ENCODE results near the gene ZNF526.
A peak's percentile ranks its signal among the peaks of the same experiment; 100 is the strongest.

Gene ZNF526, protein sequence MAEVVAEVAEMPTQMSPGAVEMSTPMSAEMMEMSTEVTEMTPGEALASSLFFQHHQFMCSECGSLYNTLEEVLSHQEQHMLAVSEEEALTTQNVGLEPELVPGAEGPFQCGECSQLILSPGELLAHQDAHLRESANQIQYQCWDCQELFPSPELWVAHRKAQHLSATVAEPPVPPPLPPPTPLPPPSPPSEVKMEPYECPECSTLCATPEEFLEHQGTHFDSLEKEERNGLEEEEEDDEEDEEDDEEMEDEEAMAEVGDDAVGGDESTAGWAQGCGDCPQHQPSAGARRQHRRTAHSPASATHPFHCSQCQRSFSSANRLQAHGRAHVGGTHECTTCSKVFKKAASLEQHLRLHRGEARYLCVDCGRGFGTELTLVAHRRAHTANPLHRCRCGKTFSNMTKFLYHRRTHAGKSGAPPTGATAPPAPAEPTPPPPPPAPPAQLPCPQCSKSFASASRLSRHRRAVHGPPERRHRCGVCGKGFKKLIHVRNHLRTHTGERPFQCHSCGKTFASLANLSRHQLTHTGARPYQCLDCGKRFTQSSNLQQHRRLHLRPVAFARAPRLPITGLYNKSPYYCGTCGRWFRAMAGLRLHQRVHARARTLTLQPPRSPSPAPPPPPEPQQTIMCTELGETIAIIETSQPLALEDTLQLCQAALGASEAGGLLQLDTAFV

DNA sequence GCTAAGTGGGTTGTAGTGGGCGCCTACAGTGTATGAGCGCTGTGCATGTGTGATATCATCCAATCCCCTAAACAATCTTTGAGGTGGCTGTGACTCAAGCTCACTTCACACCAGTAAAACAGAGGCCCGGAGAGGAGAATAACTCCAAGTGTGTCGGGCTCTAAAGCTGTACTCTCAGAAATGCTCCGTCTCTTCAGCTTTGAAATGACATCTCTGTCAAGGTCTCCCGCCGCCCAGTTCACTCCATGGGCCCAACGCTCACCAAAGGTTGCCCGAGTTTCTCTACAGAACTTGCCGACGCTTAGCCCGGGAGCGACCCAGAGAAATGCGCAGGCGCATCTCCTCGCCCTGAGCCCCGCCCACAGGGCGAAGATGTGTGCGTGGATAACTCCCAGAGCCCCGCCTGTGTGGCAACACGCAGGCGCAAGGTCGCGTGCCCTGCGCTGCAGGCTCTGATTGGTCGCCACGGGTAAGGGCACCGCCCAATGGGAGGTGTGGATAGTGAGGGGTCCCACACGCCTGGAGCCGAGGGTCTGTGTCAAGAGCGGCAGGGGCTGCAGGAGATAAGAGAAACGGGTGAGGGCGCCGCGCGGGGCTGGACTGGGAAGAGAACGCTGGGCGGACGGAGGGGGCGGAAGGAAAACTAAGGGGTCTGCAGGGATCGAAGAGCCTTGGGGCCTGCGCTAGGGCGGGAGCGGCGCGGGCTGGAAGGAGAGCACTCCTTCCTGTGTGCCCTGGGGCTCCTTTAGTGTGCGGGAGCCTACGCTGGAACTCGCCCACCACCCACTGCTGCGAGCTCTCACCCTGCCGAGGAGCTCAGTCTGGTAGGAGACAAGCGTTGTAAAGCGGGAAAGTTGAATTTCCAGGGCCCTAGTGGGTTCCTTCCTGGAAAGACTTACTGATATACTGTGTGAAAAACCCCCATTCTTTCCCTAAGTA is at the start of gene ZNF526:
ZNF526 (plus strand) TSS at position 501 of the 939 bp plus-strand sequence. CDS start 4,092 bp downstream, outside the sequence.
- peak; percentile 94 to 95 for DNase-seq (ENCODE audit: low read depth in 1 of 2, low spot score in 1 of 2)

DNA sequence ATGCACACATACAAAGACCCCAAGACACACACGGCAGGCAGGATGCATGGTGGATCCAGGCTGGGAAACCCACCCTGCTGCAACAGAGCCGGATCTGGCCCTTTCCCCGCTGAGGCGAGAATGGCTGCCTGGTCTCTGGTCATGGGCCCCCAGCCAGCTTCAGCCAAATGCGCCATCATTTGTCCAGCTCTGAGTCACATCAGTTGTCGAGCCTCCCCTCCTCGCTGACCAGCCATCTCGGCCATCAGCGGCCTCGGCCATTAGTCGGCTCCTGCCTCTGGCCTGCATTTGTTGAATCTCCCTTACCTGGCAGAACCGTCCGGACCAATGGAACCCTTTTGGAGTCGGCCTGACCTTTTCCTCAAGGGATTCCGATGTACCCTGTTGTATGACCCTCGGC is 49.4 kb upstream of the ZNF526 start:
- no peak for DNase-seq (ENCODE audit: low read depth in 1 of 2, low spot score in 1 of 2)

DNA sequence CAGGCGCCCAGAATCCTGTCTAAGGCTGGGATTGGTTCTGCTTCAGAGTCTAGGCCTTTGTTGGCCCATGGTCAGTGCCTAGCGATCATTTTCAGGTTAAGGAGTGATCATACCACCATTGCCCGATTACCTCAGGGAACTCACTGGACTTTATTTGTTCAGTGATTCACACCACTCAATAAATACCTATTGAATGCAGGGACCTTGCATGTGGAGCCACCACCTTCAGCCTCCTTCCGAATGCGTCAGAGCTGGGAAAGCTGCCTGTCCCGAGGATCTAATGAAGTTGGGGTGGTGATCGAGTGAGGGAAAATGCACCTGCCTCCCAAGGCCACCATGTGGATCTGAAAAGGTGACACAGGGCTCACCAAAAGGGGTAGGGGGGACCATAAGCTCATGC is 47.9 kb upstream of the ZNF526 start:
- DNase-seq (ENCODE audit: low read depth in 1 of 2, low spot score in 1 of 2): no peak

DNA sequence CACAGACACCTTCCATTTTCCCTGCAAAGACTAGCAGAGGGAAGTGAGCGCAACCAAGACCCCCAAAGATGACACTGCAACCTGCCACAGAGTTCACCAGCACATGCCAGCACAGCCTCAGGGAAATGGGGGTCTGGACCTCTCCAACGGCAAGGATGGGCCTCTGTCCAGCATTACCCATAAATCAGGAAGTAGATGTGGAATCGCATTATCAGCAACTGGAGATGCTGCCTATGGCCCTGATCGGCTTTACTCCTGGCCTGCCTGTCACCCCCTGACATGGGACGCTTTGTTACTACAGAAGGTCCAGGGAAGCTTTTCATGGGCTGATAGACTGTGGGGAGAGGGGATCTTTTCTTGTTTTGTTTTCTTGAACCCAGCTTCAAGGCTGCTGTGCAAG is 46.4 kb upstream of the ZNF526 start:
- DNase-seq (ENCODE audit: low read depth in 1 of 2, low spot score in 1 of 2): no peak

DNA sequence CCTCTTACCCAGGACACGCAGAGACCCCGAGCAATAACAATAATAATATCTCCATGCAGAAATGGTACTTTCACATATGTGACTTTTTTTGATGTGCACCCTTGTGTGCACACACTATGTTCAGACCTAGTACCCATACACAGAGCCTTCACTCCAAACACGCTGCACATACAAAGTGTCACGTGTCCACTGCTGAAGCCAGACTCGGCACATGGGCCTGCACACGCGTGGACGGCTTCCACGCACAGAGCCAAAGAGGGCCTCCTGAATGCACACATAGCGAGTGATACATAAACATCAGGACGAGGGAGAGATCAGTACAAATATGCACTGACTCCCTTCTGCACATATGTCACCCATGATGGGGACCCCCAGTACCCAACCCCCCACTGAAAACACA is 45.9 kb upstream of the ZNF526 start:
- DNase-seq (ENCODE audit: low read depth in 1 of 2, low spot score in 1 of 2): no peak

DNA sequence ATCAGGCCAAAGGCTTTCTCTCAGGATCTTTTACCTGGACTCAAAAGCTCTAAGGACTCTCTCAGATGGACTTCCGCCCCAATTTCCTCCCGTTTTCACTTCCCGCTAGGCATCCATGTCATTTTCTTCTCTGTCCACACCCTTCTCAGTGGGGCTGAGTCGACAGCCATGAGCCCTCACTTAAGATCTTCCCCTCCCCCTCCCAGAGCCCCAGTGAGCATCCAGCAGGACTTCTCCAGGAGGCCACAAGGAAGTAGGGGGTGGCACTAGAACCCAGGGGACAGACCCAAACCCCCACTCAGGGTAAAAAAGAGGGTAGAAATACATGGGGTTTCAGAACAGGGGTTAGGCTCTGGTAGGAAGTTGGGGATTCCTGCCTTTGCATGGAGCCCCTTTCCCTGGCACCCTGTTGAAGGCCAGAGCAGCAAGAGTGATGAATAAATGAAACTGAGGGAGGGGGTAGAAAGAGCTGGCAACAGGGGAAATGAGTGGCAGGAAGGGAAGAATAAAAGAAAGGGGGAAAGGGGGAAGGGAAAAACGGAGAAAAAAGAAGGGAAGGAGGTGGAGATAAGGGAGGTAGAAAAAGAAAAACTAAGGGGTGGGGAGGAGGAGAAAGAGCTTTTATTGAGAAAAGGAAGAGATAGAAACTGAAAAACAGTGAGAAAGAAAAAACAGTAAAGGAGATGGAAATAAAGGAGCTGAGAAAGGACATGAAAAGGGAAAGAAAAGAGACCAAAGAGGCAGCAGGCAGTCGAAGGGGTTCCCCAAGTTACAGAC is 45.0 kb upstream of the ZNF526 start:
- DNase-seq (ENCODE audit: low read depth in 1 of 2, low spot score in 1 of 2): no peak

DNA sequence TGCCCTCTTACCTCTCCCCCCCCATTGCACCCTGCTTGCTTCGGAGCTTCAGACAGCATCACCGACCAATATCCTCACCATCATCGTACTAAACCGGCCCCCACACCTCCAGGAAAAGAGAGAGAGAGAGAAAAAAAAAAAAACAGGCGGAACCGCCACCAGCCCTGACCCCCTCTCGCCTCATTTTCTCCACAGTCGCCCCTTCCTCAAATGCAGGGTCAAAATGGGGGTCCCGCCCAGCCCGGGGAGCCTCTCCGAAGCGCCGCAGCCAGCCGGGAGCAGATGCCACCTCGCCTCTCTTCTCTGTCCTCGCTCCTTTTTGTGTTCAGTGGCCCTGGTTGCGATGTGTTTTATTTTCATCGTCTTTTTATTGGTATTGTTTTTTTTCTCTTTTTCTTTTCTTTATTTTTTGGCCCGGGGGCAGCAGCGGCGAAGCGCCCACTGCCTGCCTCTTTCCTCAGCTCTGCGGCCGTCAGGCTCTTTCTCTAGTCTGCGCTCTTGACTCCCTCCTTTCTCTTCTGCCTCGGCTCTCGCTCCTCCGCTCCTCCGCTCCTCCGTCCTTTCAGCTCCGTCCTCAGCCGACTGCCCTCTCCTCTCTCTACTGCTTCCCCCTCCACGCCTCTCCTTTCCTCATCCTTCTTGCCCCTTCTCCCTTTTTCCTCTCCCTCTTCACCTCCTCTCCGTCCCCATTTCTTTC is 44.0 kb upstream of the ZNF526 start:
- no peak for DNase-seq (ENCODE audit: low read depth in 1 of 2, low spot score in 1 of 2)

DNA sequence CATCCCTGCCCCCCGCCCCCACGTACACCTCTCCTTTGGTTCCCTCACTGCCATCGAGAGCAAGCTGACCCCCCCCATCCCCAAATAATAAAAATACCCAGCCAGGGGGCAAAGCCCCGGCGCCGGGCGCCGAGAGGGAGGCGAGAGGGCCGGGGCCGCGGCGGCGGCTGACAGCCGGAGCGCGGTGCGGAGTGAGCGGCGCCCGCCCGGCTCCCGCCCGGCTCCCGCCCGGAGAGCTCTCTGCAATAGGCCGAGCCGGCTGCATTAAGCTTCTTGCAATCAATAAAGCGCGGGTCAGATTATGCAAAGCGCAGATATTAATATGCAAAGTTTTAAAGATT is 43.5 kb upstream of the ZNF526 start:
- no peak for DNase-seq (ENCODE audit: low read depth in 1 of 2, low spot score in 1 of 2)

DNA sequence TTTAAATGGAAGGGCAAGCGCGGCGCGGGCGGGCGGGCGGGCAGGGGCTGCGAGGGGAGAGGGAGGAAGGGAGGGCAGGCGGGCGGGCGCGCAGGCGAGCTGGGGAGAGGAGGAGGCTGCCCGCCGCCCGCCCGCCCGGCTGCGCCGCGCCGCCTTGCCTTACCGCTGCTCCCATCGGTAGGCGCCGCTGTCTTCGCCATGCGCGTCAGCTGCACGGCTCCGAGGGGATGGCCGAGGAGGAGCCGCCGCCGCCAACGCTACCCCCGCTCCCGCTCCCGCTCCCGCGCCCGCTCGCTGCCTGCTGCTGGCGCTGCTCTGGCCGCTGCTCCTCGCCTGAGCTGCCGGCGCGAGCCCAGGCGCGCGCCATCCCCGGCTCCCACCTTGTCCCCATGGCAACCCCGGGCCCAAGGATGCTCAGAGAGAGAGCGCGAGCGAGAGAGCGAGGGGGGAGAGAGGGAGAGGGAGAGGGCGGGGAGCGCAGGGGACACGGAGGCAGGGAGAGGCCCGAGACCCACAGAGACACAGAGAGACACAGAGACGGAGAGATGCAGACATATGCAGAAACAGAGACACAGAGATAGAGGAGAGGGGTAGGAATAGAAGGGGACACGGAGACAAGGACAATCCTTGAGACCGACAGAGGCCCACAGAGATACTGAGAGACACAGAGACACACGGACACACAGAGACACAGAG is 43.0 kb upstream of the ZNF526 start:
- peak; percentile 43 to 68 for DNase-seq (ENCODE audit: low read depth in 1 of 2, low spot score in 1 of 2)

DNA sequence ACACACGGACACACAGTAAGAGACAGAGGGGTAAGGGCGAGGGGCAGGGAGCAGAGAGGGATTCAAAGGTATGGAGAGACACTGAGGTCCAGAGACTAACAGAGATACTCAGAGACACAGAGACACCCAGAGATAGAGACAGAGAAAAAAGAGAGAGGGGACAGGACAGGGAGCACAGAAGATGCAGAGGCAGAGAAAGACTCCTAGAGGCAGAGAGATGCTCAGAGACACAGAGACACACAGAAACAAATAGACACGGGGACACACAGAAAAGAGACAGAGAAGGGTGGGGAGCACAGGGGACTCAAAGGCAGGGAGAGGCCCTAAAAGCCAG is 42.5 kb upstream of the ZNF526 start:
- DNase-seq (ENCODE audit: low read depth in 1 of 2, low spot score in 1 of 2): no peak

DNA sequence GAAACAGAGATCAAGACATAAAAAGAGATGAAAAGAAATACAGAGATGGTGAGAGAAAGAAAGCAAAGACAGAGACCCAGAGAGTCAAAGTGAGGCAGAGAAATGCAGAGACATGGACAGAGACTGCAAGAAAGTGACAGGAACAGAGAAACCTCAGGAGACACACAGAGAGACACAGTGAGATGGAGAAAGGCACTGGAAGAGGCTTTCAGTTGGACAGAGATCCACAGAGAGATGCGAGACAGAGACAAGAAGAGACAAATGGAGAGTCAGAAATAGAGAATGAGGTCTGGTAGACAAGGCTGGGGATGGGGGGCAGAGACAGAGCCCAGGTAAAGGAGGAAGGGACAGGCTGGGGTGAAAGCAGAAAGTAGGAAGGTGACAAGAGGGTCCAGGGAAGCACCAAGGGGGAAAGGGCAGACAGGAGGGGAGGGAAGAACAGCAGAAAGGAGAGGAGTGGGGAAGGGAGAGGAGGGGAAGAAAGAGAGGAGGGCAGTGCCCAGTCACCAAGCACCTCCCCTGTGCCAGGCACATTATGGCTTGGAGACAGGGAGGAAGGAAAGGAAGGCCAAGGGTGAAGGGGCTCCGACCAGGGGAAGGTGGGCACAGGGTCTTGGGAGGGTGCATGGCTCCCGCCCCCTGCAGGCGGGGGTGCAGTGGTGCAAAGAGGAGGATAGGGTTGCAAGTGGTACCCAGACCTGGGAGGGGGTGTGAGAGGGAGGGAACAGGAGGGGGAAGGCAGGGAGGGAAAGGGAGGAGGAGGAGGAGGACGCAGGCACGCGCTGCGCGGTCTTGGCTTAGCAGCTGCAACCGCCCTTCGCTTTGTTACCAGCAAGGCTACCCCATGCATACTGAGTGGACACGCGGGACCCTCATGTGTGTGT is 41.1 kb upstream of the ZNF526 start:
- no peak for DNase-seq (ENCODE audit: low read depth in 1 of 2, low spot score in 1 of 2)

DNA sequence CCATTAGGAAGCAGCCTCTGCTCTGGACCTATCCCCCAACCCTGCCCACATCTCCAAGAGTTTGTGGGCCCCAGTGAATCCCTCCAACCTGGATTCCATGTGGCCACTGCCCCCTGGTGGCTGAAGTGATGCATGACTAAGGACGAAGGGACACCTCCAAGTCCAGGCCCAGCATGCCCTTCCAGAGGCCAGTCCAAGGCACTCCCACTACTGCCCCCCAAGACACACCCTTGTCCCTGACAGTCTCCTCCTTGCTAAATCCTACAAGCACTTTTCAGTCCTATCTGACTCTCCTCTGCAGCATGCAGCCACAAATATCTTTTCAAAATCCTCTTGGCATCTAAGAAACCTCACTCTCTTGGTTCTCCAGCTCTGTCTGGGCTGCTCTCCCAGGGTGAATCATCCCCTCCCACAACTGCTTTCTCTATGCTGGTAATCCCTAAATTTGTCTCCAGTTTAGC is 35.7 kb upstream of the ZNF526 start:
- peak; percentile 50 to 52 for DNase-seq (ENCODE audit: low read depth in 1 of 2, low spot score in 1 of 2)

DNA sequence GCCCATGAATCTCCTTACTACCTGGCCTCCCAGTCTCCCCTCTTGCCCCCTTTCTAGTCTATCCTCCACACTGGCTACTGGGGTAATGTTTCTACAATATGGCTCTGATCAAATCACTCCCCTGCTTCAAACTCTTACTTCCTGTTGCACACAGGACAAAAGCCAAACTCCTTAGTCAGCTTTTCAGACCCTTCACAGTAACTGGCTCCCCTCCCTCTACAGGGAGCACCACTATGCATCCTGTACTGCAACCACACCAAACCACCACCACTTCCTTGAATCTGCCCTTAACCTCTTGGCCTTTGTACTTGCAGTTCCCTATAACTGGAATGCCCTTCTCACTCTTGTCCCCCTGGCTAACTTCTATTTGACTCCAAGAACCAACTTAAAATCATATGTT is 34.8 kb upstream of the ZNF526 start:
- DNase-seq (ENCODE audit: low read depth in 1 of 2, low spot score in 1 of 2): no peak

DNA sequence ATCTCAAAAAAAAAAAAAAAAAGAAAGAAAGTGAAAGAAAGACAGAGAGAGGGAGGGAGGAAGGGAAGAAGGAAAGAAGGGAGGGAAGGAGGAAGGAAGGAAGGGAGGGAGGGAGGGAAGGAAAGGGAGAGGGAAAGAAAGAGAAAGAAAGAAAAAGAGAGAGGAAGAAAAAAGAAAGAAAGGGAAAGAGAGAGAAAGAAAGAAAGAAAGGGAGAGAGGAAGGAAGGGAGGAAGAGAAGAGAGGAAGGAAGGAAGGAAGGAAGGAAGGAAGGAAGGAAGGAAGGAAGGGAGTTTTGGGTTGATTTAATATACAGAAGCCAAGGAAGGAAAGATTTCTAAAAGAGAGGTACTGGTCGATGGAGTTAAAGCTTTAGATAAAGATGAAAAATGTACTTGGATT is 31.4 kb upstream of the ZNF526 start:
- no peak for DNase-seq (ENCODE audit: low read depth in 1 of 2, low spot score in 1 of 2)

DNA sequence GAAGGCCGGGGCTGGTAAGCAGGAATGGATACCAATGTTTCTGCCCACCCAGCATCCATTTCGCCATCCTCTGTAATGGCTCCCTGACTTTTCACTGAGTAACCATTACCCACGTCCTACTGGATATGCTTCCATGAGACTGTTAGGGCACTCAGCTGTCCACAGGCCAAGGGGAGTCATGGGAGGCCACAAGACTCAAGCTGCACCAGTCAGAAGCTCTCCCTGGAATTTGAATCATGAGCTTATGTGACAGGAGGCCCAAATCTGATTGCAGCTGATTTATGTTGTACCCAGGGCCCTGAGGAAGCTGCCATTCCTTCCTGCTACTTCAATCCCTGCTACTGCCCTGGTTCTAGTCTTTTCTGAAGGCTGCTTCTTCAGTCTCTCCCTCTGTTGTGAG is 31.0 kb upstream of the ZNF526 start:
- DNase-seq (ENCODE audit: low read depth in 1 of 2, low spot score in 1 of 2): no peak

DNA sequence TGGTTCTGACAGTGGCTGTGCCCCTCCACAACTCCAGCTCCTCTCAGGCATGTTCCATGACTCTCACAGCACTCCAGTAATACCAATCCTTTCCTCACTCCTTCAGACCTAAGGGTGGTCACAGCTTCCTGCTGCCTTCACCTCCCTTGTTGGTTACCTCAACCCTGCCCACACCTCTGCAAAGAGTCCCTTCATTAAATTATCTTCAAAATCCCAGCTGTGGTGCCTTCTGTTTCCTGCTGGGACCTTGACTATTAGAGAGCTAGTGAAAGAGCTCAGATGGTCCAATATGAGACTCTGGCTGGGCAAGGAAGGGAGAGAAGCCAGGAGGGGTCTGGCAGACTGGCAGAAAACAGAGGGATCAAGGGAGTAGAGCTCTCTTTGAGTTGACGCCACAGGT is 28.8 kb upstream of the ZNF526 start:
- DNase-seq (ENCODE audit: low read depth in 1 of 2, low spot score in 1 of 2): no peak

DNA sequence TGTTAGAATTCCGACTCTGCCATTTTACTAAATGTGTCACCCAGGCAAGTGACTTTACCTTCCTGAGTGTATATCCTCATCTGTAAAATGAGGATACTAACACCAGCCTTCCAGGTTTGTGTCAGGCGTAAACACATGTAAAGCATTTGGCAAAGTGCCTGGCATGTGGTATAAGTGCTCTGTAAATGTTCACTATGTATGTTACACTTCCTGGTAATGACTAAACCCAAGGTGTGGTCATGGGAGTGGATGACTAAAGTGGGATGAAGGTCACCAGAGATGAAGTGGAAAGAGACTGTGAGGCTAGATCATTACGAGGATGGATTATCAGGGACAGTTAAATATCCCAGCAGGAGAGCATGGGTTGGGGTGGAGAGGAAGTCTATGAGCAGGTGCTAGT is 28.3 kb upstream of the ZNF526 start:
- DNase-seq (ENCODE audit: low read depth in 1 of 2, low spot score in 1 of 2): no peak

DNA sequence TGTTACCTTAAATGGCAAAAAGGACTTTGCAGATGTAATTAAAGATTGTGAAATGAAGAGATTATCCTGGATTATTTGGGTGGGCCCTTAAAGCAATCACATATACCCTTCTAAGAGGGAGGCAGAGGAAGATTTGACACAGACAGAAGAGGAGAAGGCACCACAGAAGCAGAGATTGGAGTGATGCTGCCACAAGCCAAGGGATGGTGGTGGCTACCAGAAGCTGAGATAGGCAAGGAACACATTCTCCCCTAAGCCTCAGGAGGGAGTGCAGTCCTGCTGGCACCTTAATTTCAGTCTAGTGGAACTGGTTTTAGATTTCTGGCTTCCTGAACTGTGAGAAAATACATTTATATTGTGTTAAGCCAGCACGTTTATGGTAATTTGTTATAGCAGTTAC is 26.8 kb upstream of the ZNF526 start:
- no peak for DNase-seq (ENCODE audit: low read depth in 1 of 2, low spot score in 1 of 2)

DNA sequence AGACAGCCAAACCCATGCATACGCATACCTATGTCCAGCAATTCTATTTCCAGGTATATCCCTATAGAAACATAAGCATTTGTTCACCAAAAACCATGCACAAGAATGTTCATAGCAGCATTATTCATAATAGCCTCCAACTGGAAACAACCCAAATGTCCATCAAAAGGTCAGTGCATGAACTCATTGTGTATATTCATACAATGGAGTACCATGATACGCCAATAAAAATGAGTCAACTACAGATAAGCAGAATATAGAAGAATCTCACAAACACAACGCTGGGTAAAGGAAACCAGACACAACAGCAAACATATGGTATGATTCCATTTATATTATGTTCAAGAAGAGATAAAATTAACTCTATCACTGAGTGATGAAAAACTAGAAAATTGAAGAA is 26.4 kb upstream of the ZNF526 start:
- no peak for DNase-seq (ENCODE audit: low read depth in 1 of 2, low spot score in 1 of 2)
